Measurements from ENCODE around the gene TAS2R19.
"Not testable (repeated sequence)": the region's sequence is repeated elsewhere in the genome, so short reads cannot be mapped to it uniquely, and the experiment has no call there.

TAS2R19 gene

DNA sequence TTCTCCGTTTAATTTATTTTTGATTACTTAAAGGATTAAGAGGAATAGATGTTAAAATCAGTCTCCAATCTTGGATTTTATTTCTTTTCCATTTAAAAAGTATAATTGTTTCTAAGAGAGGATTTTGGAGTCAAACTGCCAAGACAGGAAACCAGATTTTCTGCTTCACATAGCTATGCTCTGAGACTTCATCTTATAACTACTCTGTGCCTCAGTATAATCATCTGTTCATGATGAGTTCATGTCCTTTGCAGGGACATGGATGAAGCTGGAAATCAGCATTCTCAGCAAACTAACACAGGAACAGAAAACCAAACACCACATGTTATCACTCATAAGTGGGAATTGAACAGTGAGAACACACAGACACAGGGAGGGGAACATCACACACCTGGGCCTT lies 17.7 kb upstream of the TAS2R19 start:
- no peak overlapping the region for H3K27ac ChIP-seq (ENCODE audit: low read depth, low read length)
- no peaks in the 10 kb centered on the region for H3K9me3 ChIP-seq (ENCODE audit: control insufficient read depth, insufficient read depth, low read length)
- H3K36me3 ChIP-seq (ENCODE audit: control insufficient read depth, insufficient read depth, low read length) = 0 out of 2 replicates have a peak, but pooled peaks cover 4% of the 10 kb centered on the region
- no peak overlapping the region for H3K4me3 ChIP-seq (ENCODE audit: low read depth, low read length)
- no peaks in the 10 kb centered on the region for H3K4me1 ChIP-seq (ENCODE audit: control insufficient read depth, insufficient read depth, low read length)
- H3K9ac ChIP-seq (ENCODE audit: low read depth, low read length) = no peak overlapping the region
- no peaks in the 10 kb centered on the region for H3K27me3 ChIP-seq (ENCODE audit: control insufficient read depth, insufficient read depth, low read length)

- H3K4me3 ChIP-seq (ENCODE audit: low read depth, low read length) = no peak overlapping the region
- no peak overlapping the region for H3K27ac ChIP-seq (ENCODE audit: low read depth, low read length)
- H3K27me3 ChIP-seq (ENCODE audit: control insufficient read depth, insufficient read depth, low read length) = no peaks in the 10 kb centered on the region
- H3K36me3 ChIP-seq (ENCODE audit: control insufficient read depth, insufficient read depth, low read length) = no peaks in the 10 kb centered on the region
- no peaks in the 10 kb centered on the region for H3K4me1 ChIP-seq (ENCODE audit: control insufficient read depth, insufficient read depth, low read length)
- H3K9me3 ChIP-seq (ENCODE audit: control insufficient read depth, insufficient read depth, low read length) = no peaks in the 10 kb centered on the region
- no peak overlapping the region for H3K9ac ChIP-seq (ENCODE audit: low read depth, low read length)
Measured at GRCh38 chr12:11039171-11039570, 16.8 kb upstream of the TAS2R19 start.

DNA sequence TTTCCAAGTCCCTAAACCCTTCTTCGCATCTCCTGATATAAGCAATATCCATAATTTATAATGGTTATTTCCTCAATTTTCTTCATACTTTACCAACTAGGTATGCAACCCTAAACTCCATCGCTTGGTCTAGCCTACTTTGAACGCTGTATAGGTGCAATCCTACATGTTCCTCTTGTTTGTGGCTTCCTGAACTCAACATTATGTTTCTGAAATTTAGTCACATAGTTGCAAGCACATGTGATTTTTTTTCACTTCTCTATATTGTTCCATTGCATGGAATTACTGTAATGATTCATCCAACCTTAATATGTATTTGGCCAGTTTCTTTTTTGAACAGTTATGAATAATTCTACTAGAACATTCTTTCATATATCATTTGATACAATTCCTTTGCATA lies 11.5 kb upstream of the TAS2R19 start:
- not testable (repeated sequence) for H3K36me3 ChIP-seq (ENCODE audit: control insufficient read depth, insufficient read depth, low read length); H3K27ac ChIP-seq (ENCODE audit: low read depth, low read length); H3K9ac ChIP-seq (ENCODE audit: low read depth, low read length); H3K9me3 ChIP-seq (ENCODE audit: control insufficient read depth, insufficient read depth, low read length); H3K4me3 ChIP-seq (ENCODE audit: low read depth, low read length); H3K27me3 ChIP-seq (ENCODE audit: control insufficient read depth, insufficient read depth, low read length); H3K4me1 ChIP-seq (ENCODE audit: control insufficient read depth, insufficient read depth, low read length)

- peaks cover 3% of the 10 kb centered on the region; the same call in 1 of the 2 replicates for H3K36me3 ChIP-seq (ENCODE audit: control insufficient read depth, insufficient read depth, low read length)
- no peaks in the 10 kb centered on the region for H3K9me3 ChIP-seq (ENCODE audit: control insufficient read depth, insufficient read depth, low read length)
- no peaks in the 10 kb centered on the region for H3K27me3 ChIP-seq (ENCODE audit: control insufficient read depth, insufficient read depth, low read length)
- H3K9ac ChIP-seq (ENCODE audit: low read depth, low read length) = no peak within 1 kb of the TSS
- no peak within 1 kb of the TSS for H3K27ac ChIP-seq (ENCODE audit: low read depth, low read length)
- H3K4me1 ChIP-seq (ENCODE audit: control insufficient read depth, insufficient read depth, low read length) = no peaks in the 10 kb centered on the region
- no peak within 1 kb of the TSS for H3K4me3 ChIP-seq (ENCODE audit: low read depth, low read length)
Measured at GRCh38 chr12:11031307-11031706, 8.9 kb upstream of the TAS2R19 start, which contains the start of gene TAS2R31. Gene TAS2R31, minus strand, starts transcription at chr12:11031407. Its CDS starts 72 bp downstream, at chr12:11031335.

GRCh38 chr12:11026118-11026517 lies 3.7 kb upstream of the TAS2R19 start:
- peaks cover 3% of the 10 kb centered on the region; the same call in 1 of the 2 replicates for H3K36me3 ChIP-seq (ENCODE audit: control insufficient read depth, insufficient read depth, low read length)
- no peak overlapping the region for H3K4me3 ChIP-seq (ENCODE audit: low read depth, low read length)
- H3K9me3 ChIP-seq (ENCODE audit: control insufficient read depth, insufficient read depth, low read length) = no peaks in the 10 kb centered on the region
- no peak overlapping the region for H3K9ac ChIP-seq (ENCODE audit: low read depth, low read length)
- H3K27me3 ChIP-seq (ENCODE audit: control insufficient read depth, insufficient read depth, low read length) = no peaks in the 10 kb centered on the region
- no peaks in the 10 kb centered on the region for H3K4me1 ChIP-seq (ENCODE audit: control insufficient read depth, insufficient read depth, low read length)
- no peak overlapping the region for H3K27ac ChIP-seq (ENCODE audit: low read depth, low read length)

DNA sequence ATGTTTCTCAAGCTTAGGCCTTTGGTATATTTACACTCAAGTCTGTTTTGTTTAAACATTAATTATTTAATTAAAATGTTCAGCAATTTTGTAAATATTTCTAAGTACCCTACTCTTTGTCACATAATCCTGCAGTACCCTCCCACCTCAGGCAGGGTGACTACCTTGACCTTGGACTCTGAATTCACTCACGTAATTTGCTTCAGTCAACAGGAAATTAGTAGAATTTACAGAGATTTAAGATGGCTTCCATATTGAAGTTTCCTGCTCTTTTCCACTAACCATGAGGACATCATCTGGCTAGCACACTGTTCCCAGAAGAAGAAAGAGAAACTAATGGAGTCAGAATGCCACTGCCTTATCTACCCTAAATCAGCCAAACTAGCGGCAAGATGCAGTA lies 967 bp upstream of the TAS2R19 start:
- Histone ChIP-seq H3K36me3 (ENCODE audit: control insufficient read depth, insufficient read depth, low read length) (peaks cover 3% of the 10 kb centered on the region; the same call in 1 of the 2 replicates), H3K27me3 (ENCODE audit: control insufficient read depth, insufficient read depth, low read length) (no peaks in the 10 kb centered on the region), H3K4me1 (ENCODE audit: control insufficient read depth, insufficient read depth, low read length) (no peaks in the 10 kb centered on the region), H3K9ac (ENCODE audit: low read depth, low read length) (no peak overlapping the region), H3K27ac (ENCODE audit: low read depth, low read length) (no peak overlapping the region), H3K4me3 (ENCODE audit: low read depth, low read length) (no peak overlapping the region), H3K9me3 (ENCODE audit: control insufficient read depth, insufficient read depth, low read length) (no peaks in the 10 kb centered on the region)

DNA sequence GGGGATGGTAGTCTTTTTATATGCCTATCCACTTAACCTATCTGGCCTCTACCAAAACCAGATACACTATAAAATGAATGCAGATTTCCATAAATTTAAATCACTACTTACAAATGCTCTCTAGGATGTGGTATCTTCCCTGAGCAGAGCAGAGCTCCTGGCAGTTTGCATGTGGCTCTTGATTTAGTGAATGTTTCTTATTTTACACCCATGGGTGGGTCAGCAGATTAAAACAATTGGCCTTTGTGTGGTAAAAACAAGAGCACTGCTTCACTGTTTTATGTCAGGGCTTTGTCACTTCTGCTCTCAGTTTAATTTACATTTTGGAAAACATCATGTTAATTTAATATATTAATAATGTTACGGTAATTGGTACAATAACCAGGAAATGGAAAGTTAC lies 5.5 kb downstream of the TAS2R19 start:
- Histone ChIP-seq H3K27ac (ENCODE audit: low read depth, low read length) (no peak overlapping the region), H3K36me3 (ENCODE audit: control insufficient read depth, insufficient read depth, low read length) (no peaks in the 10 kb centered on the region), H3K9me3 (ENCODE audit: control insufficient read depth, insufficient read depth, low read length) (no peaks in the 10 kb centered on the region), H3K9ac (ENCODE audit: low read depth, low read length) (no peak overlapping the region), H3K27me3 (ENCODE audit: control insufficient read depth, insufficient read depth, low read length) (no peaks in the 10 kb centered on the region), H3K4me3 (ENCODE audit: low read depth, low read length) (no peak overlapping the region), H3K4me1 (ENCODE audit: control insufficient read depth, insufficient read depth, low read length) (no peaks in the 10 kb centered on the region)

DNA sequence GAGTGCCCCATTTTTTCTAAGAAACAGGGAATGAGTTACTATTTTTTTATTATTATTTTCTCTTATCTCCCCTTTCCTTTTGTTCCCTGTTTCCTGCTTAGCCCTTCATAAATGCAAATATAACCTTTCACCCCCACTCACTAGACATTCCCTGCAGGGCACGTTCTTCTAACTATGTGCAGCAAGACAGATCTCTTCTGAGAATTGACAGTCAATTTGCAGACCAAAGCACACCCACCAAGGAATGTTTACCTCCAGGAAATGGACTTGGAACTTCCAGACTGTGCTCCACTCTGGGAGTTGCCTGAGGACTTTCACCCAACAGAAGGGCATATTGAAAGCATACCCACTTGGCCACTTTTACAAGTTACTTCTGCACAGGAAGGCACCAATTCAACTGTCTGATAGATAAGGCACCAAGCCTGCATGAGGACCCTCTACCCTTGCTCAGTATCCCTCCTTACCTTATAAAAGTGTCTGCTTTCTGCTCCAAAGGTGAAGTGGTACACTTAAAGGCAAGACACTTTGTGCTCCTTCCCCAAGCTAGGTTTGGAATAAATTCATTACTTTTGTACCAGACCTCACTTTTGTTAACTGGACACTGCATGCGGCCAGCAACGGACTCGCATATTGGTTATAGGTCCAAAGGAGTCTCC lies 6.5 kb downstream of the TAS2R19 start:
- Histone ChIP-seq H3K27ac (ENCODE audit: low read depth, low read length) (no peak overlapping the region), H3K9ac (ENCODE audit: low read depth, low read length) (no peak overlapping the region), H3K9me3 (ENCODE audit: control insufficient read depth, insufficient read depth, low read length) (no peaks in the 10 kb centered on the region), H3K4me1 (ENCODE audit: control insufficient read depth, insufficient read depth, low read length) (no peaks in the 10 kb centered on the region), H3K27me3 (ENCODE audit: control insufficient read depth, insufficient read depth, low read length) (no peaks in the 10 kb centered on the region), H3K4me3 (ENCODE audit: low read depth, low read length) (no peak overlapping the region), H3K36me3 (ENCODE audit: control insufficient read depth, insufficient read depth, low read length) (no peaks in the 10 kb centered on the region)

- Histone ChIP-seq H3K9me3 (ENCODE audit: control insufficient read depth, insufficient read depth, low read length) (no peaks in the 10 kb centered on the region), H3K4me3 (ENCODE audit: low read depth, low read length) (no peak overlapping the region), H3K36me3 (ENCODE audit: control insufficient read depth, insufficient read depth, low read length) (no peaks in the 10 kb centered on the region), H3K27me3 (ENCODE audit: control insufficient read depth, insufficient read depth, low read length) (no peaks in the 10 kb centered on the region), H3K4me1 (ENCODE audit: control insufficient read depth, insufficient read depth, low read length) (no peaks in the 10 kb centered on the region), H3K27ac (ENCODE audit: low read depth, low read length) (no peak overlapping the region), H3K9ac (ENCODE audit: low read depth, low read length) (no peak overlapping the region)
Measured at GRCh38 chr12:11014234-11014633, 8.2 kb downstream of the TAS2R19 start.

DNA sequence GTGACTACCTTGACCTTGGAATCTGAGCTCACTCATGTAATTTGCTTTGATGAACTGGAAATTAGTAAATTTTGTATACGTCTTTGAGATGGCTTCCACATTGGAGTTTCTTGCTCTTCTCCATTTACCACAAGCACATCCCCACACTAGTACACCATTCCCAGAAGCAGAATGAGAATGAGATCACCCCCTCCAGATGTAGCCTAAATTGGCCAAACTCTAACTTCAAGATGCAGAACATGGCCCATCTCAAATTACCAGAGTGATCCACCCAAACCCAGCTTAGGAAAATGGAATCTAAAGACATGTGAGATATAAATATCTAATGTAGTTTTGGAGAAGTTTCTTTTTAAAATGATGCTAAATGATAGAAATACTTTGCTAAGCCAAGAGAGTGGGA lies 14.8 kb downstream of the TAS2R19 start:
- Histone ChIP-seq H3K27me3 (ENCODE audit: control insufficient read depth, insufficient read depth, low read length) (no peaks in the 10 kb centered on the region), H3K9ac (ENCODE audit: low read depth, low read length) (no peak overlapping the region), H3K4me1 (ENCODE audit: control insufficient read depth, insufficient read depth, low read length) (no peaks in the 10 kb centered on the region), H3K9me3 (ENCODE audit: control insufficient read depth, insufficient read depth, low read length) (no peaks in the 10 kb centered on the region), H3K27ac (ENCODE audit: low read depth, low read length) (no peak overlapping the region), H3K36me3 (ENCODE audit: control insufficient read depth, insufficient read depth, low read length) (no peaks in the 10 kb centered on the region), H3K4me3 (ENCODE audit: low read depth, low read length) (no peak overlapping the region)

- H3K9ac ChIP-seq (ENCODE audit: low read depth, low read length) = no peak within 1 kb of the TSS
- H3K9me3 ChIP-seq (ENCODE audit: control insufficient read depth, insufficient read depth, low read length) = no peaks in the 10 kb centered on the region
- no peak within 1 kb of the TSS for H3K27ac ChIP-seq (ENCODE audit: low read depth, low read length)
- H3K27me3 ChIP-seq (ENCODE audit: control insufficient read depth, insufficient read depth, low read length) = no peaks in the 10 kb centered on the region
- no peaks in the 10 kb centered on the region for H3K4me1 ChIP-seq (ENCODE audit: control insufficient read depth, insufficient read depth, low read length)
- no peaks in the 10 kb centered on the region for H3K36me3 ChIP-seq (ENCODE audit: control insufficient read depth, insufficient read depth, low read length)
- no peak within 1 kb of the TSS for H3K4me3 ChIP-seq (ENCODE audit: low read depth, low read length)
Measured at GRCh38 chr12:10998204-10998603, 24.2 kb downstream of the TAS2R19 start, which contains the start of gene TAS2R20. Gene TAS2R20, minus strand, starts transcription at chr12:10998304. Its CDS starts 429 bp downstream, at chr12:10997875.

All from HUES48 (cell line).